ENCODE data around the gene FUS. TPM values are rescaled to one million over a fixed set of nuclear protein-coding genes. Genes with fewer than 3 reads are reported as not detected.
"Not testable (repeated sequence)": the region's sequence is repeated elsewhere in the genome, so short reads cannot be mapped to it uniquely, and the experiment has no call there.

Gene FUS
- total RNA-seq, 2 experiments from 2014 or later = 104 to 953 TPM

GRCh38 chr16:31149894-31150890 lies 29.7 kb upstream of the FUS start, which contains the start of gene PRSS36:
TSS of gene PRSS36 (minus strand) at chr16:31150066. CDS start at chr16:31150035, 31 bp downstream.
- no peaks in the 10 kb centered on the region for H4K20me1 ChIP-seq (ENCODE audit: insufficient read depth, low read length)
- no peak for DNase-seq (ENCODE audit: low spot score)
- CTCF ChIA-PET (ENCODE audit: unreplicated experiment) = no interaction called here
- no peaks in the 10 kb centered on the region for H3K79me2 ChIP-seq (ENCODE audit: insufficient read depth, low read depth, low read length)
- TF ChIP-seq CTCF (conservative IDR thresholded peaks at IDR 0.05; ENCODE audit: low read length) (no peak), EZH2phosphoT487 (IDR thresholded peaks at IDR 0.05; ENCODE audit: borderline replicate concordance, low read depth, low read length) (no peak)
- BruUV-seq (replicated peaks) = no TSS peak
- no peak within 1 kb of the TSS for H2AFZ ChIP-seq (ENCODE audit: low read length)
- H3K9me3 ChIP-seq (ENCODE audit: low read length) = no peaks in the 10 kb centered on the region
- H3K9me2 ChIP-seq (ENCODE audit: insufficient read depth, low read length) = no peaks in the 10 kb centered on the region
- POLR2A ChIA-PET = interaction anchor here (1.8 kb wide), 1 partner anchor 8 kb away, joined by 4 read pairs; no protein-coding TSS in a partner anchor
- H3K4me2 ChIP-seq (ENCODE audit: low read length) = no peak within 1 kb of the TSS
- intact Hi-C loops (cut with micrococcal nuclease; ENCODE audit: unreplicated experiment) = no loop called here
- H3K4me3 ChIP-seq (ENCODE audit: low read depth, low read length, poor library complexity, severe bottlenecking) = no peak within 1 kb of the TSS
- no peak within 1 kb of the TSS for H3K27ac ChIP-seq (ENCODE audit: low read depth, low read length, poor library complexity, severe bottlenecking)
- no peaks in the 10 kb centered on the region for H3K4me1 ChIP-seq (ENCODE audit: insufficient read depth, low read length, poor library complexity, severe bottlenecking)
- no peaks in the 10 kb centered on the region for H3K36me3 ChIP-seq (ENCODE audit: insufficient read depth, low read length)

DNA sequence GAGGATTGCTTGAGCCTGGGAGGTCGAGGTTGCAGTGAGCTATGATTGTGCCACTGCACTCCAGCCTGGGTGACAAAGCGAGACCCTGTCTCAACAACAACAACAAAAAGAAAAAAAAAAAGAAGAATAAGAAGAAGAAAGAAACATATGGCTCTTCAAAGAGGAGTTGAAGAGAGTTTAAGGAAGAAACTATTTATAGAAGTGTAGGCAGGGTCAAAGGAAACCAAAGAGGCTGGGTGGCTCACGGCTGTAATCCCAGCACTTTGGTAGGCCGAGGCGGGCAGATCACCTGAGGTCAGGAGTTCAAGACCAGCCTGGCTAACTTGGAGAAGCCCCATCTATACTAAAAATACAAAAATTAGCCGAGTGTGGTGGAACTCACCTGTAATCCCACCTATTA lies 29.0 kb upstream of the FUS start:
- DNase-seq (ENCODE audit: low spot score); H3K79me2 ChIP-seq (ENCODE audit: insufficient read depth, low read depth, low read length); H3K4me2 ChIP-seq (ENCODE audit: low read length); H2AFZ ChIP-seq (ENCODE audit: low read length); H3K9me3 ChIP-seq (ENCODE audit: low read length); intact Hi-C loops (cut with micrococcal nuclease; ENCODE audit: unreplicated experiment); H3K9me2 ChIP-seq (ENCODE audit: insufficient read depth, low read length); H3K4me3 ChIP-seq (ENCODE audit: low read depth, low read length, poor library complexity, severe bottlenecking); H3K4me1 ChIP-seq (ENCODE audit: insufficient read depth, low read length, poor library complexity, severe bottlenecking); BruUV-seq (replicated peaks); H4K20me1 ChIP-seq (ENCODE audit: insufficient read depth, low read length); CTCF ChIA-PET (ENCODE audit: unreplicated experiment); H3K27ac ChIP-seq (ENCODE audit: low read depth, low read length, poor library complexity, severe bottlenecking); H3K36me3 ChIP-seq (ENCODE audit: insufficient read depth, low read length): not testable (repeated sequence)
- POLR2A ChIA-PET = interaction anchor here (1.8 kb wide), 1 partner anchor 9 kb away, joined by 4 read pairs; no protein-coding TSS in a partner anchor

- no TSS peak for BruUV-seq (replicated peaks)
- POLR2A ChIA-PET = interaction anchor here (1.0 kb wide), 1 partner anchor 20 kb away, joined by 6 read pairs; no protein-coding TSS in a partner anchor
- no peaks in the 10 kb centered on the region for H3K36me3 ChIP-seq (ENCODE audit: insufficient read depth, low read length)
- TF ChIP-seq CTCF (conservative IDR thresholded peaks at IDR 0.05; ENCODE audit: low read length) (no peak), EZH2phosphoT487 (IDR thresholded peaks at IDR 0.05; ENCODE audit: borderline replicate concordance, low read depth, low read length) (no peak)
- DNase-seq (ENCODE audit: low spot score) = no peak
- H3K9me2 ChIP-seq (ENCODE audit: insufficient read depth, low read length) = no peaks in the 10 kb centered on the region
- no peaks in the 10 kb centered on the region for H4K20me1 ChIP-seq (ENCODE audit: insufficient read depth, low read length)
- CTCF ChIA-PET (ENCODE audit: unreplicated experiment) = no interaction called here
- H3K4me3 ChIP-seq (ENCODE audit: low read depth, low read length, poor library complexity, severe bottlenecking) = no peak overlapping the region
- H2AFZ ChIP-seq (ENCODE audit: low read length) = no peak overlapping the region
- H3K79me2 ChIP-seq (ENCODE audit: insufficient read depth, low read depth, low read length) = no peaks in the 10 kb centered on the region
- H3K4me1 ChIP-seq (ENCODE audit: insufficient read depth, low read length, poor library complexity, severe bottlenecking) = no peaks in the 10 kb centered on the region
- no peak overlapping the region for H3K4me2 ChIP-seq (ENCODE audit: low read length)
- no peaks in the 10 kb centered on the region for H3K9me3 ChIP-seq (ENCODE audit: low read length)
- intact Hi-C loops (cut with micrococcal nuclease; ENCODE audit: unreplicated experiment) = no loop called here
- no peak overlapping the region for H3K27ac ChIP-seq (ENCODE audit: low read depth, low read length, poor library complexity, severe bottlenecking)
Measured at GRCh38 chr16:31157136-31157535, 22.8 kb upstream of the FUS start.
